Breast epithelium (tissue), 3 donors: ENCODE data around the gene ITPR2.

Experiments
- CTCF ChIP-seq, 3 donors: fragments of 450-650 bp; IDR thresholded peaks; one replicate each; pipeline ENCODE4 v1.5.1; 2016 to 2017; ENCODE audit warnings: antibody characterized with exemption in 3 of 3, mild to moderate bottlenecking in 3 of 3, moderate library complexity in 3 of 3
- POLR2A ChIP-seq: fragments of 450-650 bp; IDR thresholded peaks from one replicate; pipeline ENCODE4 v1.6.1; 2016; ENCODE audit warnings: antibody characterized with exemption, mild to moderate bottlenecking, moderate library complexity
- POLR2AphosphoS5 ChIP-seq, 3 donors: sonication (generic); formaldehyde crosslinking; IDR thresholded peaks; one replicate each; pipeline ENCODE4 v1.6.1; 2017; ENCODE audit warnings: antibody characterized with exemption in 3 of 3

GRCh38 chr12:26465419-26466097 lies 367.4 kb downstream of the ITPR2 start:
- TF ChIP-seq POLR2AphosphoS5 (IDR thresholded peaks at IDR 0.05) = no peak
- TF ChIP-seq CTCF (IDR thresholded peaks at IDR 0.05) = no peak
- TF ChIP-seq POLR2A = no peak
